RWPE1 (cell line): ENCODE results near the gene HIPK3.

ENCODE experiments used
- CTCF ChIA-PET: fragments of 350-600 bp; sonication (Branson Sonifier 250); formaldehyde crosslinking; extraction: SDS; loops from one replicate; lab custom pipeline; 2021; lab: Yijun Ruan, JAX
- POLR2A ChIA-PET: fragments of 400-600 bp; formaldehyde crosslinking; extraction: SDS; loops from one replicate; lab custom pipeline; 2020; ENCODE audit warnings: antibody characterized with exemption; ENCODE audit not compliant: low non-redundant PET; lab: Yijun Ruan, JAX
- DNase-seq: peaks from one replicate; pipeline ENCODE4 v3.0.0; 2012; ENCODE audit warnings: low spot score
- H3K27ac ChIP-seq: fragments of 450-650 bp; 2 replicates; pipeline ENCODE4 v1.5.1; 2017
- TF ChIP-seq, protein P1 (sequence below): fragments of 450-650 bp; conservative IDR thresholded peaks from 2 replicates; pipeline ENCODE4 v1.5.1; 2017; ENCODE audit warnings: low read depth, mild to moderate bottlenecking

Gene HIPK3

DNA sequence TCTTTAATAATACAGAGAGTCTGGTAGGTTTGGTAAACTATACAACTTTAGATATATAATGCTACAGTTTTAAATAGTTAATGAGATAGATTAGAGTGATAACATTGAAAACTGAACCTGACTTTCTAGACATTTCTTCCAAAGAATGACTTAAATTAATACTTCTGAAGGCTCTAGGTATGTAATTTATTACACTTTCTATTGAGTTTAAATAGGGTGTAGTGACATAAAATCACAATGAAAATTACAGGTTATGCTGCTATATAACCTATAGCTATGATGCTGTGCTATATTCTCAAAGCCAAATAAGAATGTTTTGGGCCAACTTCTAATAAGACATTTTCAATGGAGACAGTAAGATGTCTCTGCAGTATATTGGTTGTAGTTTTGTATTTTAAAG is 7.7 kb downstream of the HIPK3 start:
- no peak overlapping the region for H3K27ac ChIP-seq
- TF ChIP-seq, protein P1, sequence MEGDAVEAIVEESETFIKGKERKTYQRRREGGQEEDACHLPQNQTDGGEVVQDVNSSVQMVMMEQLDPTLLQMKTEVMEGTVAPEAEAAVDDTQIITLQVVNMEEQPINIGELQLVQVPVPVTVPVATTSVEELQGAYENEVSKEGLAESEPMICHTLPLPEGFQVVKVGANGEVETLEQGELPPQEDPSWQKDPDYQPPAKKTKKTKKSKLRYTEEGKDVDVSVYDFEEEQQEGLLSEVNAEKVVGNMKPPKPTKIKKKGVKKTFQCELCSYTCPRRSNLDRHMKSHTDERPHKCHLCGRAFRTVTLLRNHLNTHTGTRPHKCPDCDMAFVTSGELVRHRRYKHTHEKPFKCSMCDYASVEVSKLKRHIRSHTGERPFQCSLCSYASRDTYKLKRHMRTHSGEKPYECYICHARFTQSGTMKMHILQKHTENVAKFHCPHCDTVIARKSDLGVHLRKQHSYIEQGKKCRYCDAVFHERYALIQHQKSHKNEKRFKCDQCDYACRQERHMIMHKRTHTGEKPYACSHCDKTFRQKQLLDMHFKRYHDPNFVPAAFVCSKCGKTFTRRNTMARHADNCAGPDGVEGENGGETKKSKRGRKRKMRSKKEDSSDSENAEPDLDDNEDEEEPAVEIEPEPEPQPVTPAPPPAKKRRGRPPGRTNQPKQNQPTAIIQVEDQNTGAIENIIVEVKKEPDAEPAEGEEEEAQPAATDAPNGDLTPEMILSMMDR, result no peak
- ChIA-PET CTCF (interaction anchor here (1.2 kb wide), 1 partner anchor 21 kb away, joined by 9 read pairs; no protein-coding TSS in a partner anchor), POLR2A (no interaction called here)
- DNase-seq, result no peak

GRCh38 chr11:33266393-33267215 is 9.4 kb downstream of the HIPK3 start:
- ChIA-PET POLR2A (no interaction called here), CTCF (no interaction called here)
- TF ChIP-seq, protein P1, result no peak
- DNase-seq, result no peak
- H3K27ac ChIP-seq, result 0 out of 2 replicates have a peak overlapping the region, but pooled peaks have one; percentile 14

DNA sequence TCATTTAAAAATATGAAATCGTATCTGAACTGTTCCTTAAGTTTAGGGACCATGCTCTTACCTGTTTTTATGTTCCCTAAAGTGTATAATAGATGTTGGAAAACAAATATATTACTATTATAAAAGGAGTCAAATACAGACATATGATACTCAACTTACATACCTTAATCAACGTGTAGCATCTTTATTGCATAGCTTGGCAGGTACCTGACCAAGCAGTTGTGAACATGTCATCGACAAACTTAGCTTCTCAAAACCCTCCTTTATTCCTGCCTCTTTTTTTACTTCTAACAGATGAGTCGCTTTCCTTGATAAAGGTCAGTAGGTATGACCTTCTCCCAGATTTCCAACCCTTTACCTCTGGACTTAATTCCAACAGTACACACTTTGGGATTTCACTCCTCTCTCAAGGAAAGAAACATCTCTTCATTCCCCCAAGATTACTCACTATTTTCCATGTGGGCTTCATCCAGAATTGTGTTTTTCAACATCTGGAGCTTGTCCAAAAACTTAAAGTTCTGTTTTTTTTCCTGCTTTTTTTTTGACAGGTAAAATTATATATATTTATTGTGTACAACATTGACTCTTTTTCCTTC is 11.9 kb downstream of the HIPK3 start:
- ChIA-PET CTCF (interaction anchor here (0.6 to 0.9 kb wide), 2 partner anchors 9 to 56 kb away, joined by 3 to 5 read pairs; no protein-coding TSS in a partner anchor), POLR2A (no interaction called here)
- TF ChIP-seq, protein P1, result no peak
- peak; percentile 4 for DNase-seq
- no peak overlapping the region for H3K27ac ChIP-seq

- H3K27ac ChIP-seq, result no peak overlapping the region
- no peak for DNase-seq
- ChIA-PET CTCF (interaction anchor here (0.9 kb wide), 1 partner anchor 10 kb away, joined by 3 read pairs; no protein-coding TSS in a partner anchor), POLR2A (no interaction called here)
- TF ChIP-seq, protein P1, result no peak
Measured at GRCh38 chr11:33269822-33270221, 12.6 kb downstream of the HIPK3 start.

GRCh38 chr11:33271059-33271458 is 13.9 kb downstream of the HIPK3 start:
- TF ChIP-seq, protein P1, result no peak
- POLR2A ChIA-PET, result no interaction called here
- DNase-seq, result no peak
- CTCF ChIA-PET, result interaction anchor here (0.6 kb wide), 1 partner anchor 59 kb away, joined by 3 read pairs; no protein-coding TSS in a partner anchor
- H3K27ac ChIP-seq, result no peak overlapping the region

DNA sequence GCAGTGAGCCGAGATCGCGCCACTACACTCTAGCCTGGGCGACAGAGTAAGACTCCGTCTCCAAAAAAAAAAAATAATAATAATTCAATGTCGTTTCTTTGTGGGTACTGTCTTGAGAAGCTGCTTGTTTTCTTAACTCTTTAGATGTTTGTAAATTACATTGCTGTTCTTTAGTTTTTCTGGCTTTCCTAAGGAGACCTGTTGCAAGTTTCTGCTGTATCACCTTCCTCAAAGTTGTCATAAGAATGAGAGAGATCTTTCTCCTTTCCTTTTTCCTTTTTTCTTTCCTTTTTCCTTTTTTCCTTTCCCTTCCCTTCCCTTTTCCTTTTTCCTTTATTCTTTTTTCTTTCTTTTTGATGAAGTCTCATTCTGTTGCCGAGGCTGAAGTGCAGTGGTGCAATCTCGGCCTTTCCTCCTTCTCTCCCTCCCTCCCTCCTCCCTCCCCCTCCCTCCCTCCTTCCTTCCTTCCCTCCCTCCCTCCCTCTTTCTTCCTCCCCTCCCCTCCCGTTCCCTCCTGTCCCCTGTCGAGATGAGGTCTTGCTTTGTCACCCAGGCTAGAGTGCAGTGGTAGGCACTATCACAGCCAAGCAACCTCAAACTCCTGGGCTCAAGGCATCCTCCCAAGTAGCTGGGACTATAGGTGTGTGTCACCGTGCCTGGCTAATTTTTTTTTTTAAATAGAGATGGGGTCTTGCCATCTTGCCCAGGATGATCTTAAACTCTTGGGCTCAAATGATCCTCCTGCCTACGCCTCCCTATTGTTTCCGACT is 15.3 kb downstream of the HIPK3 start:
- ChIA-PET POLR2A (no interaction called here), CTCF (interaction anchor here (0.6 kb wide), 4 partner anchors 17 to 85 kb away, joined by 3 to 4 read pairs (median 3); no protein-coding TSS in a partner anchor)
- TF ChIP-seq, protein P1, result no peak

More for the DNA sequence above, 15.3 kb downstream of the HIPK3 start:
- H3K27ac ChIP-seq, result no peak overlapping the region
- no peak for DNase-seq
